LoVo (cell line): ENCODE data around the gene SEMA5A.

Source experiments
- DNase-seq: peaks from one replicate; pipeline ENCODE4 v3.0.0-alpha.2; 2016; ENCODE audit warnings: low spot score

Gene SEMA5A

DNA sequence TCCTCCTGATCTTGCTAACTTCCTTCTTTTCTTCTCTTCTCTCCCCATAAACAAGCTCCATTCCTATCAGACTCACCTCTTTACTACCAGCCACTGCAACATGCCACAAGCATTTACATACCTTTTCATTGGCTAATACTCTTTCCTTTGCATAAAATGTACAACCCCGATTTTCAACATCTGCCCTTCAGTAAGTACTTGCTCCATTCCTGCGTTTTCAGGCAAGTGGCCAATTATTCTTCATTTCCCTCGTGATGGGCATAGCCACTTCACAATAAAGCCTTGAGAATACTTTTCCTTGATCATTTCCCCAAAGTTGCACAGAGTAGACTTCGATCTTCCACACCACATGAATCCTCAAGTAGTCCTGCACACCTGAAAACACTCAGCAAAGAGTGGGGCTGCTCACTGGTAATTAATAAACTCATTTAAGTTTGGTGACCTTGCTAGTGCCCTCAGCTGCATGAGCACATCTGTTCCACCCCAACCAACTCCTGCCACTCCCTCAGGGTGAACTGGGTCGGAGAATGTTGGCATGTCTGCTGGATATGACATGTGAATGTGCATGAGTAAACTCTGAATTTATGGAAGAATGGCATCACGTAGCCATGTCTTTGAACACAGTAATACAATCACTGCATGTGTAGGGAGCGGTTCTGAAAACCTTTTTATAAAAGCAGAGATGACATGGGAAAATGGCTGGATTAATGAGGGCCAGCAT, 535.8 kb downstream of the SEMA5A start:
- DNase-seq = no peak

DNA sequence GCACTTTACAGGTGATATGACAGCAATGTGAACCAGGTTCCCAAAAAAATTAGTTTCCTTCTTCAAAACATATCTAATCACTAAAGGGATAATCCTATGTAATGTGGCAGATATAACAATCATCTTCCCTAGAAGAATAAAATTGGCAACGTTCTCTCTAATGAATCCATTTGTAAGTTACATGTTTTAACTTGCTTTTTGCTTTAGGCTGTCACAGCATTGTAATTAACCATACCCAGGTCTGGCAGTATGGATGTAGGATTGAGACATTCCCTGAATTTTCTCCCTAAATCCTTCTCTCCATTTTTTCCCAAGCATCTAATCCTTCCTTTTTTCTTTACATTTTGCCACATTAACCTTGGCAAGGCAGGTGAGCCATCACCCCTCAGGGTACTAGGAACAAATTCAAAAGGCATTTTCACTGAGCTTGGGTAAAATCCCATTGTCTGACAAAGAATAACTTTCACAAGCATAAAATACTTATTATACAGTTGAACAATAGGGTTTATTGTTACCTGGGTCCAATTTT, 548.3 kb downstream of the SEMA5A start:
- DNase-seq = no peak

DNA sequence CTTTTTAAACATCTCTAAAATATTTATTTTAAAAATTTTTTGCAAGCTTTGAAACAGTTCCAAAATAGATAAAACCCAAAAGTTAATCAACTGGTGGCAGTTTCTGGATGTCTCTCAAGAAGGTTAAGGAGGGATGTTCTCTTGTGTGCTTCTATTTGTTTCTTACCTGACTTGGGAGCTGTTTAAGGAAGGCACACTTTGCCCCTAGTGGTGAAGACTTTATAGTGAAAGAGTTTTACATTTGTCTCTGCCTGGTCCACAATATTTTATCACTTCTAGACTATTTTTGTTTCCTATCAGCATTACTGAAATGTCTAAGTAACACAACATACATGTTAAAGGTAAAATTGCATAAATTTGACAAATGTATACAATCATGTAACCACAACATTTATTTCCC, 552.8 kb downstream of the SEMA5A start:
- DNase-seq = peak; percentile 13
